LNCaP clone FGC (cell line): ENCODE results near the gene ACOT11.

ENCODE experiments used
- DNase-seq: peaks from one replicate; pipeline ENCODE4 v3.0.0-alpha.2; 2011; ENCODE audit warnings: low read depth
- H3K4me3 ChIP-seq: 2 replicates; pipeline ENCODE4 v1.5.1; 2011; ENCODE audit warnings: mild to moderate bottlenecking, low read depth, low read length, control low read depth
- CTCF ChIP-seq: IDR thresholded peaks from 2 replicates; pipeline ENCODE4 v1.5.1; 2012; ENCODE audit warnings: mild to moderate bottlenecking; ENCODE audit not compliant: control insufficient read depth, insufficient read depth; ENCODE audit errors: extremely low read depth

The ACOT11 gene

GRCh38 chr1:54580856-54581550 lies 33.0 kb downstream of the ACOT11 start:
- DNase-seq = no peak
- H3K4me3 ChIP-seq = no peak overlapping the region
- no peak for TF ChIP-seq CTCF

- DNase-seq = peak; percentile 97
- no peak overlapping the region for H3K4me3 ChIP-seq
- TF ChIP-seq CTCF = no peak
Measured at GRCh38 chr1:54581621-54582035, 33.6 kb downstream of the ACOT11 start.

- TF ChIP-seq CTCF = no peak
- DNase-seq = no peak
Measured at GRCh38 chr1:54582566-54583306, 34.7 kb downstream of the ACOT11 start.

GRCh38 chr1:54583307-54583686 lies 35.3 kb downstream of the ACOT11 start:
- no peak overlapping the region for H3K4me3 ChIP-seq
- DNase-seq = no peak
- TF ChIP-seq CTCF = no peak

More at GRCh38 chr1:54582566-54583306, 34.7 kb downstream of the ACOT11 start:
- no peak overlapping the region for H3K4me3 ChIP-seq

GRCh38 chr1:54583871-54584270 lies 35.8 kb downstream of the ACOT11 start:
- DNase-seq = no peak
- TF ChIP-seq CTCF = no peak
- no peak overlapping the region for H3K4me3 ChIP-seq

- no peak for TF ChIP-seq CTCF
- no peak for DNase-seq
- H3K4me3 ChIP-seq = no peak overlapping the region
Measured at GRCh38 chr1:54584575-54584974, 36.5 kb downstream of the ACOT11 start.
